NCI-H1694 (cell line): ENCODE data around the gene TPBGL.

ENCODE experiments used
- DNase-seq: peaks from one replicate; lab custom pipeline; 2025; lab: John Stamatoyannopoulos, UW

Gene TPBGL

GRCh38 chr11:75246006-75246670 is 5.6 kb downstream of the TPBGL start:
- DNase-seq, result no peak

GRCh38 chr11:75246671-75247350 is 6.2 kb downstream of the TPBGL start:
- no peak for DNase-seq

- no peak for DNase-seq
These were observed 8.3 kb downstream of the TPBGL start for GRCh38 chr11:75248924-75249256.

- no peak for DNase-seq
These were observed 9.1 kb downstream of the TPBGL start for GRCh38 chr11:75249704-75250103.

GRCh38 chr11:75254326-75254725 is 13.8 kb downstream of the TPBGL start:
- no peak for DNase-seq

GRCh38 chr11:75260396-75261170 is 20.0 kb downstream of the TPBGL start:
- no peak for DNase-seq

GRCh38 chr11:75261902-75262361 is 21.4 kb downstream of the TPBGL start:
- DNase-seq, result no peak

- no peak for DNase-seq
These were observed 21.9 kb downstream of the TPBGL start for GRCh38 chr11:75262436-75262835.

- no peak for DNase-seq
These were observed 22.6 kb downstream of the TPBGL start for GRCh38 chr11:75262961-75263852.

- DNase-seq, result no peak
These were observed 23.4 kb downstream of the TPBGL start for GRCh38 chr11:75263944-75264349.

- DNase-seq, result no peak
These were observed 23.8 kb downstream of the TPBGL start for GRCh38 chr11:75264356-75264755.

- no peak for DNase-seq
These were observed 24.4 kb downstream of the TPBGL start for GRCh38 chr11:75264971-75265370.

- DNase-seq, result no peak
These were observed 25.4 kb downstream of the TPBGL start for GRCh38 chr11:75265851-75266531.

- DNase-seq, result no peak
These were observed 26.8 kb downstream of the TPBGL start for GRCh38 chr11:75267171-75267970.

- DNase-seq, result no peak
These were observed 28.2 kb downstream of the TPBGL start for GRCh38 chr11:75268626-75269366.

GRCh38 chr11:75269367-75269660 is 28.7 kb downstream of the TPBGL start:
- DNase-seq, result no peak

GRCh38 chr11:75269896-75270295 is 29.3 kb downstream of the TPBGL start:
- no peak for DNase-seq

- no peak for DNase-seq
These were observed 30.4 kb downstream of the TPBGL start for GRCh38 chr11:75270896-75271418.

- no peak for DNase-seq
These were observed 31.2 kb downstream of the TPBGL start for GRCh38 chr11:75271730-75272129.

- no peak for DNase-seq
These were observed 31.8 kb downstream of the TPBGL start for GRCh38 chr11:75272391-75272790.
